Fibroblast of pulmonary artery (primary cell): ENCODE results near the gene DDC.

Source experiments
- DNase-seq: peaks from one replicate; pipeline ENCODE4 v3.0.0-alpha.2; 2010; ENCODE audit warnings: low read depth
- H3K4me3 ChIP-seq: replicated peaks from 2 replicates; pipeline ENCODE4 v1.5.1; 2011; ENCODE audit warnings: low read depth, mild to moderate bottlenecking, control low read depth, low read length, moderate library complexity
- TF ChIP-seq, protein P1 (sequence below): IDR thresholded peaks from 2 replicates; pipeline ENCODE4 v1.5.1; 2011; ENCODE audit warnings: mild to moderate bottlenecking, control low read depth, low read length, inconsistent platforms; ENCODE audit errors: missing control alignments

The DDC gene

GRCh38 chr7:50496569-50496968 is 68.6 kb downstream of the DDC start:
- TF ChIP-seq, protein P1, sequence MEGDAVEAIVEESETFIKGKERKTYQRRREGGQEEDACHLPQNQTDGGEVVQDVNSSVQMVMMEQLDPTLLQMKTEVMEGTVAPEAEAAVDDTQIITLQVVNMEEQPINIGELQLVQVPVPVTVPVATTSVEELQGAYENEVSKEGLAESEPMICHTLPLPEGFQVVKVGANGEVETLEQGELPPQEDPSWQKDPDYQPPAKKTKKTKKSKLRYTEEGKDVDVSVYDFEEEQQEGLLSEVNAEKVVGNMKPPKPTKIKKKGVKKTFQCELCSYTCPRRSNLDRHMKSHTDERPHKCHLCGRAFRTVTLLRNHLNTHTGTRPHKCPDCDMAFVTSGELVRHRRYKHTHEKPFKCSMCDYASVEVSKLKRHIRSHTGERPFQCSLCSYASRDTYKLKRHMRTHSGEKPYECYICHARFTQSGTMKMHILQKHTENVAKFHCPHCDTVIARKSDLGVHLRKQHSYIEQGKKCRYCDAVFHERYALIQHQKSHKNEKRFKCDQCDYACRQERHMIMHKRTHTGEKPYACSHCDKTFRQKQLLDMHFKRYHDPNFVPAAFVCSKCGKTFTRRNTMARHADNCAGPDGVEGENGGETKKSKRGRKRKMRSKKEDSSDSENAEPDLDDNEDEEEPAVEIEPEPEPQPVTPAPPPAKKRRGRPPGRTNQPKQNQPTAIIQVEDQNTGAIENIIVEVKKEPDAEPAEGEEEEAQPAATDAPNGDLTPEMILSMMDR = no peak
- no peak overlapping the region for H3K4me3 ChIP-seq
- no peak for DNase-seq

- TF ChIP-seq, protein P1 = no peak
- no peak for DNase-seq
Observed at GRCh38 chr7:50495746-50496145, 69.5 kb downstream of the DDC start.

DNA sequence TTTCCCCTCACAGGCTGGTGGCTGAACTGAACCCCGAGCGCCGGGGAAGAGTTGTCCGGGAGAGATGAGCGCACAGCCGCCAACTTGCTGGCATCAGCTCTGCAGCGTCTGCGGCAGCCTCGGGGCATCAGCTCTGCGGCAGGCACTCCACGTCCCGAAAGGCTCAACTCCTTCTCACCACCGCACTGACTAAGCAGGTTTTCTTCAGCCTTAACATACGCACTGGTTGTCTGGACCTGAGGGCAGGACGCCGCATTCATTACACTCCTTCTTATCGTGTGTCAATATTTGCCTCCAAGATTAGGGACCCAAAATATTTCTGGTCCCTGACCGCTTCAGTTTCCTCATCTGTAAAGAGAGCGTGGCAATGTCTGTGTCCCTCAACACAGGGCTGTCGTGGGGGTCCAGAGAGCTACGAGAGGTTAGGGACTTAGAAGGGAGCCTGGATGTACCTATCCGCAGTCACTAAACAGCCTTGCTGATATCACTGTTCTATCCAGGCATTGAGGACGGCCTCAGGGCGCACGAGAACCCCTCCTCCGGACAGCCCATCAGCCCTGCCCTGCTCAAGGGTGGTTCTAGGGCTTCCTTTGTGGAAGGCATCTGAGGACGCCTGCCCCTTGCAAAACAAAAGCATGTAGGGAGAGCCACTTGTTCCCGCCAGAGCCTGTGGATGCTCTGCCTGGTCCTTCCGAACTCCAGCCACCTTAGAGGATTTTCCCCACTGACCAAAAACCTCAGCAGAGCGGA is 72.3 kb downstream of the DDC start:
- H3K4me3 ChIP-seq = no peak overlapping the region
- TF ChIP-seq, protein P1 = no peak
- no peak for DNase-seq

More at GRCh38 chr7:50495746-50496145, 69.5 kb downstream of the DDC start:
- no peak overlapping the region for H3K4me3 ChIP-seq

DNA sequence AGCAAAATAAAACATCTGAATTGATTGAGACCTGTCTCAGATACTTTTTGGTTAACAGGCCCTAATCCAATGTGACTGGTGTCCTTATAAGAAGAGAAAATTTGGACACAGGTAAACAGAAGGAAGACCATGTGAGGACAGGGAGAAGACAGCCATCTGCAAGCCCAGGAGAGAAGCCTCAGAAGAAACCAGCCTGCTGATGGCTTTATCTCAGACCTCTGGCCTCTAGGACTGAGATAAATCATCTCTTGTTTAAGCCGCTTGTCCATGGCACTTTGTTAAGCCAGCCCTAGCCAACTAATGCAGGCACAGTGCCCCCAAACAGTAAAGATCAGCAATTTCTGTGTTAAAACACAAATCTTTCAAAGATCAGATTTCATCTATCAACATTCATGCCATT is 73.3 kb downstream of the DDC start:
- H3K4me3 ChIP-seq = no peak overlapping the region
- DNase-seq = no peak
- TF ChIP-seq, protein P1 = no peak

GRCh38 chr7:50491209-50491608 is 74.0 kb downstream of the DDC start:
- DNase-seq = no peak
- TF ChIP-seq, protein P1 = no peak
- no peak overlapping the region for H3K4me3 ChIP-seq

DNA sequence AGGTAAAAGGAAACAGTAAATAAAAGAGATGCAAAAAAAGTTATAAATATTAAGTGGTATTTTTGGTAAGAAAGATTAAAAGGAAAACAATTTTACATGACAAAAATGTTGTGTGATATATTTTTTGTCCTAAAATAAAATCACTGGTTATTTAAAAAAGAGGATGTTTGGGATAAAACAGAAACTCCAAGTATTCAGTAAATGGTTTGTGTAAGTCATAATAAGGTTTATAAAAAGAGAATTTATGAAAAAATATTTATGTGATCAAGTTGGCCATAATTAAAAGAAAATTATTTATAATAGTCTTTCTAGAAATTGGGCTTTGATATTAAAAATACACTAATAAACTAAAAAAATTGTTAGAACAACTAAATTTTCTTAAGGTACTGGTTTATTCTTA is 76.8 kb downstream of the DDC start:
- no peak for DNase-seq
- TF ChIP-seq, protein P1 = no peak
- no peak overlapping the region for H3K4me3 ChIP-seq

DNA sequence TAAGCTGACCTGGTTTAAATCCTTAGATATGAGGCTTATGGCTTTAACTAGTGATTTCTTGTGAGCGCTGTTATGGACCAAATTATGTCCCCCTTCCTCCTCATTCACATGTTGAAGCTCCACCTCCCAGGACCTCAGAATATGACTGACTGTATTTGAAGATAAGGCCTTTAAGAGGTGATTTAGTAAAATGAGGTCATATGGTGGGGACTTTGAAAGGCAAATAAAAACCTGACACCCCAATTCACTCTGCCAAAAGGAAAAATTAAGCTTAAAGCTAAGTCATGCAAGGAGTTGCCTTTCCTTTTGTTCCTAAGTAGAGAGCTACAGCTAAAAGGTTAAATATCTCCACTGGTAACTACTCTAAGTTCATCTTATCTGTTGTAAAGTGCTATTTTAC is 78.7 kb downstream of the DDC start:
- TF ChIP-seq, protein P1 = no peak
- H3K4me3 ChIP-seq = no peak overlapping the region
- no peak for DNase-seq
